GM12878 (cell line): ENCODE results near the gene AIP.

Experiments
- MYC ChIP-seq: IDR thresholded peaks from 2 replicates; pipeline ENCODE4 v1.6.1; 2011; ENCODE audit warnings: mild to moderate bottlenecking, low read length, moderate library complexity, inconsistent platforms; ENCODE audit not compliant: insufficient read depth, insufficient replicate concordance, insufficient read length, severe bottlenecking
- TF ChIP-seq, protein P1 (sequence below): IDR thresholded peaks from 2 replicates; pipeline ENCODE4 v1.6.1; 2011; ENCODE audit warnings: mild to moderate bottlenecking, low read depth, low read length, moderate library complexity; ENCODE audit not compliant: insufficient replicate concordance
- TF ChIP-seq, protein P2 (sequence below), 3 experiments: IDR thresholded peaks in 2 of 3; conservative IDR thresholded peaks in 1 of 3; 2 replicates each; pipeline ENCODE4 v1.5.1; 2011; ENCODE audit warnings: low read depth in 3 of 3, low read length in 3 of 3, mild to moderate bottlenecking in 3 of 3, control low read depth in 2 of 3, moderate library complexity in 2 of 3, inconsistent platforms in 1 of 3, mixed read lengths in 1 of 3; ENCODE audit not compliant: control insufficient read depth in 2 of 3, insufficient read depth in 1 of 3; ENCODE audit errors: extremely low read depth in 1 of 3

DNA sequence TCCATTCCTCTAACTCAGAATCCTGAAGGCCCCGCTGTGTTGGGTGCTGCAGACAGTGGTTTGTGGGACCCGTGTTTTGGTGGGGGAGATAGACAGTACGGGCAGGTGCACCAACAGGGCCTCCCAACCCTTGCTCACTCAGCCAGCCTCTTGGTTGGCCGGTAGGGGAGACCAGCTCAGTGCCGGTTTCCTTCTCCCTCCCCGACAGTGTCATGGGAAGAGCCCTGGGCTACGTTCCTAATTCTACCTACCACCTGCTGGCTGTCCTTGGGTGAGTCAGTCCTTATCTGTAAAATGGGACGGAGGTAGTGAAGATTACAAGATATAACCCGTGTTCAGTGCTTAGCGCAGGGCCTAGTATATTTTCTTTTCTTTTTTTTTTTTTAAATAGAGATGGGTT is 19.6 kb upstream of the AIP start:
- TF ChIP-seq, protein P1, sequence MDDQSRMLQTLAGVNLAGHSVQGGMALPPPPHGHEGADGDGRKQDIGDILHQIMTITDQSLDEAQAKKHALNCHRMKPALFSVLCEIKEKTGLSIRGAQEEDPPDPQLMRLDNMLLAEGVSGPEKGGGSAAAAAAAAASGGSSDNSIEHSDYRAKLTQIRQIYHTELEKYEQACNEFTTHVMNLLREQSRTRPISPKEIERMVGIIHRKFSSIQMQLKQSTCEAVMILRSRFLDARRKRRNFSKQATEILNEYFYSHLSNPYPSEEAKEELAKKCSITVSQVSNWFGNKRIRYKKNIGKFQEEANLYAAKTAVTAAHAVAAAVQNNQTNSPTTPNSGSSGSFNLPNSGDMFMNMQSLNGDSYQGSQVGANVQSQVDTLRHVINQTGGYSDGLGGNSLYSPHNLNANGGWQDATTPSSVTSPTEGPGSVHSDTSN: no peak
- TF ChIP-seq, protein P2, sequence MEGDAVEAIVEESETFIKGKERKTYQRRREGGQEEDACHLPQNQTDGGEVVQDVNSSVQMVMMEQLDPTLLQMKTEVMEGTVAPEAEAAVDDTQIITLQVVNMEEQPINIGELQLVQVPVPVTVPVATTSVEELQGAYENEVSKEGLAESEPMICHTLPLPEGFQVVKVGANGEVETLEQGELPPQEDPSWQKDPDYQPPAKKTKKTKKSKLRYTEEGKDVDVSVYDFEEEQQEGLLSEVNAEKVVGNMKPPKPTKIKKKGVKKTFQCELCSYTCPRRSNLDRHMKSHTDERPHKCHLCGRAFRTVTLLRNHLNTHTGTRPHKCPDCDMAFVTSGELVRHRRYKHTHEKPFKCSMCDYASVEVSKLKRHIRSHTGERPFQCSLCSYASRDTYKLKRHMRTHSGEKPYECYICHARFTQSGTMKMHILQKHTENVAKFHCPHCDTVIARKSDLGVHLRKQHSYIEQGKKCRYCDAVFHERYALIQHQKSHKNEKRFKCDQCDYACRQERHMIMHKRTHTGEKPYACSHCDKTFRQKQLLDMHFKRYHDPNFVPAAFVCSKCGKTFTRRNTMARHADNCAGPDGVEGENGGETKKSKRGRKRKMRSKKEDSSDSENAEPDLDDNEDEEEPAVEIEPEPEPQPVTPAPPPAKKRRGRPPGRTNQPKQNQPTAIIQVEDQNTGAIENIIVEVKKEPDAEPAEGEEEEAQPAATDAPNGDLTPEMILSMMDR (IDR thresholded peaks at IDR 0.05 in 2 of 3, conservative IDR thresholded peaks at IDR 0.05 in 1 of 3; ENCODE audit: control insufficient read depth in 2 of 3, extremely low read depth in 1 of 3, insufficient read depth in 1 of 3, low read depth in 3 of 3, low read length in 3 of 3): no peak
- no peak for TF ChIP-seq MYC
